H1 (cell line): ENCODE data around the gene PDIA6. TPM values are rescaled to one million over a fixed set of nuclear protein-coding genes. Genes with fewer than 3 reads are reported as not detected.

Experiments used
- CTCF ChIA-PET: fragments of 300-600 bp; sonication (Branson Sonifier 250); formaldehyde crosslinking; loops from one replicate; lab custom pipeline; 2021; ENCODE audit not compliant: partially characterized antibody; lab: Charles Lee
- POLR2A ChIA-PET: fragments of 300-600 bp; sonication (Branson Sonifier 250); formaldehyde crosslinking; loops from one replicate; lab custom pipeline; 2021; ENCODE audit warnings: inconsistent platforms; ENCODE audit not compliant: partially characterized antibody; lab: Charles Lee
- DNase-seq, 2 experiments: peaks; one replicate each; pipeline versions ENCODE4 v3.0.0 to v3.0.0-alpha.2; 2010 to 2022; ENCODE audit warnings: low spot score in 2 of 2, low read depth in 1 of 2, mixed read lengths in 1 of 2
- FAIRE-seq: peaks from 2 replicates; lab custom pipeline; 2011; peaks lifted over from hg19 to GRCh38; lab: Jason Lieb, UNC
- H2AFZ ChIP-seq: 2 replicates; pipeline ENCODE4 v1.8.1; 2012; ENCODE audit warnings: low read length, inconsistent platforms
- H2AK5ac ChIP-seq: 2 replicates; pipeline ENCODE4 v1.6.1; 2013; ENCODE audit warnings: low read depth, low read length
- H2BK120ac ChIP-seq: replicated peaks from 2 replicates; pipeline ENCODE3; 2013; ENCODE audit warnings: low read depth, low read length, inconsistent platforms
- H2BK12ac ChIP-seq: 2 replicates; pipeline ENCODE4 v1.6.1; 2013; ENCODE audit warnings: low read depth, low read length
- H2BK15ac ChIP-seq: 2 replicates; pipeline ENCODE4 v1.6.1; 2013; ENCODE audit warnings: low read length
- H2BK20ac ChIP-seq: 2 replicates; pipeline ENCODE4 v1.6.1; 2013; ENCODE audit warnings: low read length
- H2BK5ac ChIP-seq: 2 replicates; pipeline ENCODE4 v1.6.1; 2013; ENCODE audit warnings: low read depth, low read length
- H3K14ac ChIP-seq: 2 replicates; pipeline ENCODE4 v1.6.1; 2013; ENCODE audit warnings: inconsistent platforms; ENCODE audit not compliant: insufficient read length
- H3K18ac ChIP-seq: 2 replicates; pipeline ENCODE4 v1.6.1; 2013; ENCODE audit warnings: low read length; ENCODE audit errors: extremely low read depth
- H3K23ac ChIP-seq: 2 replicates; pipeline ENCODE4 v1.6.1; 2013; ENCODE audit warnings: inconsistent platforms; ENCODE audit not compliant: insufficient read length
- H3K23me2 ChIP-seq: 2 replicates; pipeline ENCODE4 v1.6.1; 2013; ENCODE audit warnings: low read depth, low read length
- H3K27ac ChIP-seq: 2 replicates; pipeline ENCODE4 v1.6.1; 2011; ENCODE audit warnings: low read depth, low read length, inconsistent platforms
- H3K27me3 ChIP-seq, 4 experiments: replicated peaks in 1 of 4; 1 replicate in 1 of 4; 2 replicates in 3 of 4; pipeline versions ENCODE4 v1.6.1 to v1.8.1; 2011 to 2013; ENCODE audit warnings: low read length in 3 of 4, mild to moderate bottlenecking in 3 of 4, inconsistent platforms in 2 of 4, mixed read lengths in 2 of 4, moderate library complexity in 1 of 4; ENCODE audit not compliant: control insufficient read depth in 3 of 4, insufficient read depth in 3 of 4; ENCODE audit errors: extremely low read depth in 1 of 4
- H3K36me3 ChIP-seq, 4 experiments: 2 replicates each; pipeline versions ENCODE4 v1.6.1 to v1.8.1; 2011 to 2013; ENCODE audit warnings: mild to moderate bottlenecking in 4 of 4, low read length in 3 of 4, moderate library complexity in 2 of 4, control low read depth in 1 of 4, inconsistent platforms in 1 of 4; ENCODE audit not compliant: insufficient read depth in 4 of 4, control insufficient read depth in 2 of 4
- H3K4ac ChIP-seq: replicated peaks from 2 replicates; pipeline ENCODE3; 2013; ENCODE audit warnings: low read length, low read depth, mixed read lengths, inconsistent platforms; ENCODE audit not compliant: insufficient read length
- H3K4me1 ChIP-seq, 4 experiments: replicated peaks in 1 of 4; 1 replicate in 1 of 4; 2 replicates in 3 of 4; pipeline versions ENCODE4 v1.6.1 to v1.8.1; 2011 to 2013; ENCODE audit warnings: low read length in 3 of 4, inconsistent platforms in 2 of 4, mixed read lengths in 1 of 4; ENCODE audit not compliant: insufficient read depth in 4 of 4, control insufficient read depth in 3 of 4
- H3K4me2 ChIP-seq, 2 experiments: 2 replicates each; pipeline versions ENCODE4 v1.6.1 to v1.8.1; 2011 to 2013; ENCODE audit warnings: low read depth in 2 of 2, low read length in 2 of 2, control low read depth in 1 of 2, inconsistent platforms in 1 of 2, mild to moderate bottlenecking in 1 of 2; ENCODE audit not compliant: insufficient read depth in 1 of 2
- H3K4me3 ChIP-seq, 4 experiments: fragments of 200-600, 300-600 bp in 1 of 4; sonication (generic), shearing (Covaris generic), sonication (Bioruptor Twin) in 1 of 4; 2 replicates each; pipeline versions ENCODE4 v1.5.1 to v1.8.1; 2011 to 2016; ENCODE audit warnings: low read length in 4 of 4, low read depth in 3 of 4, control low read depth in 2 of 4, inconsistent platforms in 2 of 4, mild to moderate bottlenecking in 2 of 4, mixed read lengths in 1 of 4, moderate library complexity in 1 of 4; ENCODE audit not compliant: insufficient read depth in 2 of 4; ENCODE audit errors: extremely low read depth in 1 of 4
- H3K56ac ChIP-seq: replicated peaks from 2 replicates; pipeline ENCODE3; 2013; ENCODE audit warnings: low read depth, mild to moderate bottlenecking, mixed read lengths, low read length, inconsistent platforms; ENCODE audit not compliant: insufficient read length
- H3K79me1 ChIP-seq: 2 replicates; pipeline ENCODE4 v1.6.1; 2013; ENCODE audit warnings: low read depth, low read length, control low read depth
- H3K79me2 ChIP-seq, 2 experiments: 2 replicates each; pipeline versions ENCODE4 v1.6.1 to v1.8.1; 2012 to 2013; ENCODE audit warnings: low read length in 2 of 2, mild to moderate bottlenecking in 2 of 2, inconsistent platforms in 1 of 2; ENCODE audit not compliant: insufficient read depth in 2 of 2, control insufficient read depth in 1 of 2
- H3K9ac ChIP-seq, 4 experiments: replicated peaks in 1 of 4; 1 replicate in 1 of 4; 2 replicates in 3 of 4; pipeline versions ENCODE4 v1.6.1 to v1.8.1; 2011 to 2013; ENCODE audit warnings: low read depth in 3 of 4, low read length in 3 of 4, control low read depth in 2 of 4, mild to moderate bottlenecking in 2 of 4, moderate library complexity in 2 of 4, inconsistent platforms in 1 of 4; ENCODE audit errors: extremely low read depth in 1 of 4
- H3K9me3 ChIP-seq, 2 experiments: 2 replicates each; pipeline versions ENCODE4 v1.6.1 to v1.8.1; 2012 to 2013; ENCODE audit warnings: mild to moderate bottlenecking in 2 of 2, moderate library complexity in 2 of 2, control low read depth in 1 of 2, inconsistent platforms in 1 of 2, low read depth in 1 of 2, low read length in 1 of 2, mixed read lengths in 1 of 2; ENCODE audit not compliant: insufficient read depth in 2 of 2
- H4K20me1 ChIP-seq, 2 experiments: replicated peaks in 1 of 2; 2 replicates each; pipeline versions ENCODE3 to v1.8.1; 2011 to 2013; ENCODE audit warnings: inconsistent platforms in 2 of 2, low read length in 2 of 2, mild to moderate bottlenecking in 1 of 2; ENCODE audit not compliant: insufficient read depth in 2 of 2, control insufficient read depth in 1 of 2
- H4K5ac ChIP-seq: 2 replicates; pipeline ENCODE4 v1.6.1; 2013; ENCODE audit warnings: low read length, low read depth, mixed read lengths, inconsistent platforms; ENCODE audit not compliant: insufficient read length
- H4K8ac ChIP-seq: 2 replicates; pipeline ENCODE4 v1.8.0; 2013; ENCODE audit warnings: mild to moderate bottlenecking, moderate library complexity, low read length, inconsistent platforms; ENCODE audit not compliant: insufficient read depth; ENCODE audit errors: extremely low read depth
- H4K91ac ChIP-seq: replicated peaks from 2 replicates; pipeline ENCODE3; 2013; ENCODE audit warnings: low read length, mixed read lengths, inconsistent platforms; ENCODE audit not compliant: insufficient read length
- KDM5A ChIP-seq: fragments of 200-600 bp; IDR thresholded peaks from 2 replicates; pipeline ENCODE4 v1.7.1; 2012; ENCODE audit warnings: mild to moderate bottlenecking, low read length, inconsistent platforms, mixed read lengths
- MAFK ChIP-seq: IDR thresholded peaks from 2 replicates; pipeline ENCODE4 v1.6.1; 2012; ENCODE audit warnings: low read depth, mild to moderate bottlenecking, improper control_type of control experiment, low read length
- SIN3A ChIP-seq, 2 experiments: IDR thresholded peaks in 1 of 2; conservative IDR thresholded peaks in 1 of 2; 2 replicates each; pipeline ENCODE4 v1.6.1; 2011 to 2012; ENCODE audit warnings: low read length in 2 of 2, improper control_type of control experiment in 1 of 2, low read depth in 1 of 2, mild to moderate bottlenecking in 1 of 2
- WGBS, 2 experiments: shearing (Covaris generic) in 1 of 2; methylation state at CpG; one replicate each; pipeline versions ENCODE4 v1.1.6 to v1.1.7; 2013 to 2015; ENCODE audit warnings: low lambda C conversion rate in 2 of 2, mixed read lengths in 2 of 2, inconsistent platforms in 1 of 2, low coverage in 1 of 2, missing lambda C conversion rate in 1 of 2; ENCODE audit not compliant: insufficient replicate concordance in 2 of 2, insufficient coverage in 1 of 2, insufficient read length in 1 of 2; ENCODE audit errors: extremely low coverage in 1 of 2, missing lambda C conversion rate in 1 of 2; 5-methylcytosine and 5-hydroxymethylcytosine counted together
- polyA plus RNA-seq, 7 experiments: library from polyadenylated mRNA; depleted of rRNA in 3 of 7; stranded (reverse) in 5 of 7; unstranded in 2 of 7; fragments of >200 nt in 5 of 7; fragments of 200-250 nt in 2 of 7; gene quantifications; 1 replicate in 5 of 7; 2 replicates in 1 of 7; 4 replicates in 1 of 7; pipeline versions ENCODE4 v1.2.1 to v1.2.3, GENCODE V29; 2011 to 2013; ENCODE audit warnings: missing spikeins in 2 of 7, mixed read lengths in 2 of 7
- total RNA-seq: library from RNA; stranded (reverse); fragmentation: NEBNext Ultra II Directional; extraction: Animal tissue kit (Norgen Biotek cat#: 25700); gene quantifications from 2 replicates; pipeline ENCODE4 v1.2.1, GENCODE V29; 2021
- TF ChIP-seq, protein P1 (sequence below): IDR thresholded peaks from 2 replicates; pipeline ENCODE4 v1.6.1; 2011; ENCODE audit warnings: low read length, improper control_type of control experiment

PDIA6 gene
- total and polyA plus RNA-seq, 2 of the 8 experiments (the other 6 are each of a cell fraction or from before 2014, with no cell fraction given), result 181 to 384 TPM

DNA sequence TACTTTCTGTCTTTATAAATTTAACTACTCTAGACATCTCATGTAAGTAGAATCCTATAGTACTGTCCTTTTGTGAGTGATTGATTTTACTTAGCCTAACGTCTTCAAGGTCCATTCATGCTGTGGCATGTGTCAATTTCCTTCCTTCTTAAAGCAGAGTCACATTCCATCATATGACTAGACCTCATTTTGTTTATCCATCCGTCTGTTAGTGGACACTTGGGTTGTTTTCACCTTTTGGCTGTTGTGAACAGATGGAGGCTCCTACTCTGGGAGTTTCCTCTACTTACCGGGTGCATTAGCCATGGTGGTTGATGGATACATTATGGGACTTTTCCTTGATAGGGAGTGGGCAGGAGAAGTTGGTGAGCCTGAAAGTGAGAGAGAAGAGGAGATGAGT lies 6.4 kb upstream of the PDIA6 start:
- H3K18ac ChIP-seq, result no peak overlapping the region
- no peak overlapping the region for H3K4me2 ChIP-seq
- no peak overlapping the region for H2BK20ac ChIP-seq
- H3K9ac ChIP-seq, result no peak overlapping the region
- H3K9me3 ChIP-seq, result no peaks in the 10 kb centered on the region
- H3K79me1 ChIP-seq, result no peaks in the 10 kb centered on the region
- H2BK120ac ChIP-seq, result no peak overlapping the region
- H4K91ac ChIP-seq, result no peak overlapping the region
- H3K36me3 ChIP-seq, result no peaks in the 10 kb centered on the region
- no peak overlapping the region for H4K8ac ChIP-seq
- FAIRE-seq (no peak), DNase-seq (no peak)
- H3K23ac ChIP-seq, result no peak overlapping the region
- no peak overlapping the region for H2AFZ ChIP-seq
- ChIA-PET CTCF (interaction anchor here (2.1 to 9.5 kb wide), 2 partner anchors 13 to 311 kb away, joined by 5 to 112 read pairs; no protein-coding TSS in a partner anchor), POLR2A (no interaction called here)
- H3K23me2 ChIP-seq, result no peaks in the 10 kb centered on the region; the same call in 1 of the 2 replicates
- H3K4me3 ChIP-seq, result no peak overlapping the region
- no peaks in the 10 kb centered on the region for H4K20me1 ChIP-seq
- H3K56ac ChIP-seq, result no peak overlapping the region
- no peak overlapping the region for H2BK15ac ChIP-seq
- no peaks in the 10 kb centered on the region for H3K27me3 ChIP-seq
- no peak overlapping the region for H2BK5ac ChIP-seq
- H3K4me1 ChIP-seq, result peaks cover 0 to 8% (median 1%) of the 10 kb centered on the region in 4 experiments; a peak in 6 of 7 replicates
- H3K27ac ChIP-seq, result no peak overlapping the region
- no peaks in the 10 kb centered on the region for H3K79me2 ChIP-seq
- 95% methylated on average over 3 of the region's 3 CpGs; no CpG with 5 or more reads in 1 of the 2 experiments for WGBS, 2 experiments
- no peak overlapping the region for H2BK12ac ChIP-seq
- no peak overlapping the region for H3K14ac ChIP-seq
- H2AK5ac ChIP-seq, result no peak overlapping the region
- H4K5ac ChIP-seq, result no peak overlapping the region
- no peak overlapping the region for H3K4ac ChIP-seq
- TF ChIP-seq SIN3A (conservative IDR thresholded peaks at IDR 0.05 in 1 of 2, IDR thresholded peaks at IDR 0.05 in 1 of 2; ENCODE audit: low read depth in 1 of 2, low read length in 2 of 2) (no peak), MAFK (no peak), KDM5A (no peak)
- TF ChIP-seq, protein P1, sequence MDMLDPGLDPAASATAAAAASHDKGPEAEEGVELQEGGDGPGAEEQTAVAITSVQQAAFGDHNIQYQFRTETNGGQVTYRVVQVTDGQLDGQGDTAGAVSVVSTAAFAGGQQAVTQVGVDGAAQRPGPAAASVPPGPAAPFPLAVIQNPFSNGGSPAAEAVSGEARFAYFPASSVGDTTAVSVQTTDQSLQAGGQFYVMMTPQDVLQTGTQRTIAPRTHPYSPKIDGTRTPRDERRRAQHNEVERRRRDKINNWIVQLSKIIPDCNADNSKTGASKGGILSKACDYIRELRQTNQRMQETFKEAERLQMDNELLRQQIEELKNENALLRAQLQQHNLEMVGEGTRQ, result no peak
